H1 (cell line): Measurements from ENCODE around the gene TPD52L1. TPM values are rescaled to one million over a fixed set of nuclear protein-coding genes. Genes with fewer than 3 reads are reported as not detected.
A peak's percentile ranks its signal among the peaks of the same experiment; 100 is the strongest.

ENCODE experiments used
- ASH2L ChIP-seq: fragments of 200-600, 300-600 bp; sonication (generic); IDR thresholded peaks from one replicate; pipeline ENCODE4 v1.7.1; 2017; ENCODE audit warnings: low read length
- EGR1 ChIP-seq: IDR thresholded peaks from 2 replicates; pipeline ENCODE4 v1.6.1; 2011; ENCODE audit warnings: low read depth, low read length, borderline replicate concordance
- GABPA ChIP-seq: IDR thresholded peaks from 2 replicates; pipeline ENCODE4 v1.6.1; 2011; ENCODE audit warnings: mild to moderate bottlenecking, low read length, moderate library complexity, borderline replicate concordance; ENCODE audit not compliant: insufficient read depth
- KDM4A ChIP-seq: IDR thresholded peaks from one replicate; pipeline ENCODE4 v1.7.1; 2012; ENCODE audit warnings: low read depth, mild to moderate bottlenecking, moderate library complexity, low read length, inconsistent platforms; ENCODE audit not compliant: severe bottlenecking
- SIN3A ChIP-seq, 2 experiments: IDR thresholded peaks in 1 of 2; conservative IDR thresholded peaks in 1 of 2; 2 replicates each; pipeline ENCODE4 v1.6.1; 2011 to 2012; ENCODE audit warnings: low read length in 2 of 2, improper control_type of control experiment in 1 of 2, low read depth in 1 of 2, mild to moderate bottlenecking in 1 of 2
- SP1 ChIP-seq: IDR thresholded peaks from 2 replicates; pipeline ENCODE4 v1.6.1; 2011; ENCODE audit warnings: low read depth, low read length
- TAF7 ChIP-seq: optimal IDR thresholded peaks from 2 replicates; pipeline ENCODE3; 2011; ENCODE audit warnings: low read depth, mild to moderate bottlenecking, inconsistent platforms, low read length, moderate library complexity, borderline replicate concordance
- YY1 ChIP-seq: IDR thresholded peaks from 2 replicates; pipeline ENCODE4 v1.6.1; 2011; ENCODE audit warnings: low read depth, mild to moderate bottlenecking, low read length
- ZNF274 ChIP-seq: IDR thresholded peaks from 2 replicates; pipeline ENCODE4 v1.7.0; 2012; ENCODE audit warnings: low read length, borderline replicate concordance; ENCODE audit errors: extremely low read depth
- polyA plus RNA-seq, 7 experiments: library from polyadenylated mRNA; depleted of rRNA in 3 of 7; stranded (reverse) in 5 of 7; unstranded in 2 of 7; fragments of >200 nt in 5 of 7; fragments of 200-250 nt in 2 of 7; gene quantifications; 1 replicate in 5 of 7; 2 replicates in 1 of 7; 4 replicates in 1 of 7; pipeline versions ENCODE4 v1.2.1 to v1.2.3, GENCODE V29; 2011 to 2013; ENCODE audit warnings: missing spikeins in 2 of 7, mixed read lengths in 2 of 7
- total RNA-seq: library from RNA; stranded (reverse); fragmentation: NEBNext Ultra II Directional; extraction: Animal tissue kit (Norgen Biotek cat#: 25700); gene quantifications from 2 replicates; pipeline ENCODE4 v1.2.1, GENCODE V29; 2021
- TF ChIP-seq, protein P1 (sequence below), 3 experiments: IDR thresholded peaks; 1 replicate in 2 of 3; 2 replicates in 1 of 3; pipeline versions ENCODE4 v1.5.1 to v1.6.1; 2011; ENCODE audit warnings: low read length in 3 of 3, mild to moderate bottlenecking in 3 of 3, inconsistent platforms in 2 of 3, low read depth in 1 of 3, moderate library complexity in 1 of 3; ENCODE audit not compliant: insufficient read depth in 1 of 3; ENCODE audit errors: control extremely low read depth in 1 of 3
- TF ChIP-seq, protein P2 (sequence below): IDR thresholded peaks from 2 replicates; pipeline ENCODE4 v1.6.1; 2012; ENCODE audit warnings: inconsistent platforms

Gene TPD52L1
- total and polyA plus RNA-seq, 2 of the 8 experiments (the other 6 are each of a cell fraction or from before 2014, with no cell fraction given): 7.4 to 14.2 TPM

DNA sequence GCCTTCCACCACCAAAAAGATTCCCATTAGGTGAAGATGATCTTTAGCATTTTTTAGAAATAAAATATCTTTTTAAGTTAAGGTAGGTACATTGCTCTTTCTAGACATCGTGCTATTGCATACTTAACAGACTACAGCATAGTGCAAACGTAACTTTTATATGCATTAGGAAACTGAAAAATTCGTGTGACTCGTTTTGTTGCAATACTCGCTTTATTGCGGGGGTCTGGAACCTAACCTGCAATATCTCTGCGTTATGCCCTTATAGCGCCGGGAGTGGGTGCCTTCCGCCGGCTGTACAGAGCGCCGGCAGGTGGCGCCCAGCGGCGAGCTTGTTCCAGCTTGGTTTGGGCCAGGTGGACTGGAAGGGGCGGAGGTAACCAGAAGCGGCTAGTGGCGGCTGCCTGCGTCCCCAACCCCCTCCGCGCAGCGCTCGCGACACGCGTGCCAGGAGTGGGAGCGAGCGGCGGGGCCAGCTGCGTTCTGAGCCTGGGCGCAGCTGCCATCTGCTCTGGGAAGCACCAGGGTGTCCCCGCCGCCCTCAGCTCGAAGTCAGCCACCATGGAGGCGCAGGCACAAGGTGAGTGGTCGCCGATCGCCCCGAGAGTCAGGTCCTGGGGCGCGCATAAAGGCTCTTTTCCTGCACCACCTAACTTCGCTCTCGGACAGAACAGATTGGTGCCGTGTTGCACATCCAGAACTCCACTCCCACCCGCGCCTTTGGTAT is at the start of gene TPD52L1 (continued):
- no peak for TF ChIP-seq ZNF274
- TF ChIP-seq TAF7: no peak
- 0 out of 2 replicates have a peak, but pooled peaks have one; percentile 36 for TF ChIP-seq YY1
- no peak for TF ChIP-seq EGR1
- TF ChIP-seq, protein P1, sequence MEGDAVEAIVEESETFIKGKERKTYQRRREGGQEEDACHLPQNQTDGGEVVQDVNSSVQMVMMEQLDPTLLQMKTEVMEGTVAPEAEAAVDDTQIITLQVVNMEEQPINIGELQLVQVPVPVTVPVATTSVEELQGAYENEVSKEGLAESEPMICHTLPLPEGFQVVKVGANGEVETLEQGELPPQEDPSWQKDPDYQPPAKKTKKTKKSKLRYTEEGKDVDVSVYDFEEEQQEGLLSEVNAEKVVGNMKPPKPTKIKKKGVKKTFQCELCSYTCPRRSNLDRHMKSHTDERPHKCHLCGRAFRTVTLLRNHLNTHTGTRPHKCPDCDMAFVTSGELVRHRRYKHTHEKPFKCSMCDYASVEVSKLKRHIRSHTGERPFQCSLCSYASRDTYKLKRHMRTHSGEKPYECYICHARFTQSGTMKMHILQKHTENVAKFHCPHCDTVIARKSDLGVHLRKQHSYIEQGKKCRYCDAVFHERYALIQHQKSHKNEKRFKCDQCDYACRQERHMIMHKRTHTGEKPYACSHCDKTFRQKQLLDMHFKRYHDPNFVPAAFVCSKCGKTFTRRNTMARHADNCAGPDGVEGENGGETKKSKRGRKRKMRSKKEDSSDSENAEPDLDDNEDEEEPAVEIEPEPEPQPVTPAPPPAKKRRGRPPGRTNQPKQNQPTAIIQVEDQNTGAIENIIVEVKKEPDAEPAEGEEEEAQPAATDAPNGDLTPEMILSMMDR (IDR thresholded peaks at IDR 0.05; ENCODE audit: control extremely low read depth in 1 of 3, insufficient read depth in 1 of 3, low read depth in 1 of 3, low read length in 3 of 3): peak; percentile 83 to 90 (median 84)
- no peak for TF ChIP-seq GABPA
- TF ChIP-seq ASH2L: peak; percentile 76
- TF ChIP-seq SP1: no peak
- TF ChIP-seq SIN3A (conservative IDR thresholded peaks at IDR 0.05 in 1 of 2, IDR thresholded peaks at IDR 0.05 in 1 of 2; ENCODE audit: low read depth in 1 of 2, low read length in 2 of 2): no peak
- TF ChIP-seq KDM4A: peak; percentile 96
- TF ChIP-seq, protein P2, sequence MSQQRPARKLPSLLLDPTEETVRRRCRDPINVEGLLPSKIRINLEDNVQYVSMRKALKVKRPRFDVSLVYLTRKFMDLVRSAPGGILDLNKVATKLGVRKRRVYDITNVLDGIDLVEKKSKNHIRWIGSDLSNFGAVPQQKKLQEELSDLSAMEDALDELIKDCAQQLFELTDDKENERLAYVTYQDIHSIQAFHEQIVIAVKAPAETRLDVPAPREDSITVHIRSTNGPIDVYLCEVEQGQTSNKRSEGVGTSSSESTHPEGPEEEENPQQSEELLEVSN: no peak; the same call in none of the 2 replicates
